Kidney capillary endothelial cell (primary cell): Measurements from ENCODE around the gene KDM6A.
"Not testable (repeated sequence)": the region's sequence is repeated elsewhere in the genome, so short reads cannot be mapped to it uniquely, and the experiment has no call there.

Source experiments
- DNase-seq: peaks from one replicate; pipeline ENCODE4 v3.0.0-alpha.2; 2018; ENCODE audit warnings: low spot score

Gene KDM6A

GRCh38 chrX:45083314-45083713 is 210.3 kb downstream of the KDM6A start:
- DNase-seq, result peak; percentile 72

GRCh38 chrX:45110494-45110893 is 237.5 kb downstream of the KDM6A start:
- no peak for DNase-seq

GRCh38 chrX:45126158-45126557 is 253.2 kb downstream of the KDM6A start:
- no peak for DNase-seq

- no peak for DNase-seq
Observed at GRCh38 chrX:45128896-45129454, 256.0 kb downstream of the KDM6A start.

- no peak for DNase-seq
Observed at GRCh38 chrX:45133465-45133864, 260.5 kb downstream of the KDM6A start.

GRCh38 chrX:45134315-45134731 is 261.3 kb downstream of the KDM6A start:
- DNase-seq, result no peak

GRCh38 chrX:45134775-45135174 is 261.8 kb downstream of the KDM6A start:
- no peak for DNase-seq

GRCh38 chrX:45135391-45136075 is 262.5 kb downstream of the KDM6A start:
- not testable (repeated sequence) for DNase-seq

GRCh38 chrX:45137531-45137930 is 264.5 kb downstream of the KDM6A start:
- DNase-seq, result no peak

- DNase-seq, result no peak
Observed at GRCh38 chrX:45138525-45138924, 265.5 kb downstream of the KDM6A start.

GRCh38 chrX:45140812-45141211 is 267.8 kb downstream of the KDM6A start:
- DNase-seq, result no peak

- DNase-seq, result no peak
Observed at GRCh38 chrX:45142185-45142584, 269.2 kb downstream of the KDM6A start.

- no peak for DNase-seq
Observed at GRCh38 chrX:45143455-45143854, 270.5 kb downstream of the KDM6A start.

- DNase-seq, result no peak
Observed at GRCh38 chrX:45145492-45146215, 272.7 kb downstream of the KDM6A start.

GRCh38 chrX:45150821-45151220 is 277.8 kb downstream of the KDM6A start:
- no peak for DNase-seq

GRCh38 chrX:45154033-45154360 is 281.0 kb downstream of the KDM6A start:
- DNase-seq, result no peak

- DNase-seq, result no peak
Observed at GRCh38 chrX:45154462-45154861, 281.5 kb downstream of the KDM6A start.

- no peak for DNase-seq
Observed at GRCh38 chrX:45157647-45158046, 284.7 kb downstream of the KDM6A start.
